ENCODE data around the gene KLHDC7A.

KLHDC7A gene

DNA sequence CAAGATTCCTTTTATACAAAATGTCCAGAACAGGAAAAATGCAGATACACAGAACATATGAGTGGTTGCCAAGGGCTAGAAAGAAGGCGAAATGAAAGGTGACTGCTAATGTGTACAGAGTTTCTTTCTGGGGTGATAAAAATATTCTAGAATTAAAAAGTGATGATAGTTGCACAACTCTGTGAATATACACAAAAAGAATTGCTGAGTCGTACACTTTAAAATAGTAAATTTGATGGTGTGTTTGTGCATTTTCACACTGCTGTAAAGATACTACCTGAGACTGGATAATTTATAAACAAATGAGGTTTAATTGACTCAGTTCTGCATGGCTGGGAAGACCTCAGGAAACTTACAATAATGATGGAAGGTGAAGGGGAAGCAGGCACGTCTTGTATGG is 23.9 kb downstream of the KLHDC7A start:
- Histone ChIP-seq H3K9ac (ENCODE audit: low read depth in 1 of 2, low read length in 2 of 2) (no peak overlapping the region), H3K4me3 (ENCODE audit: low read length in 2 of 2) (no peak overlapping the region), H3K27ac (ENCODE audit: low read depth in 2 of 2, low read length in 2 of 2) (no peak overlapping the region)

DNA sequence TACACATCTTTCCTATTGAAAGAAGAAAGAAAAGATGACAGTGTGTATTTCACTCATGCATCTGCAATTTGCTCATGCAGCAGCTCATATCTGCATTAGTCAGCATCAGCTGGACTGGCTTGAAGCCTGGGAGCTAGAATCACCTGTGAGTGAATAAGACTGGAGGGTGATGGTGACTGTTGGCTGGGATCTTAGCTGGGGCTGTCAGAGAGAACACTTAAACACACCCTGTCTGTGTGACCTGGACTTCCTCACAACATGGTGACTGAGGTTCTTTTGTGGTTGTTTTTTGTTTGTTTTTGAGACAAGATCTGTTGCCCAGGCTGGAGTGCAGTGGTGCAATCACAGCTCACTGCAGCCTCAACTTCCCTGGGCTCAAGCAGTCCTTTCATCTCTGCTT is 24.9 kb downstream of the KLHDC7A start:
- no peak overlapping the region for H3K4me3 ChIP-seq (ENCODE audit: low read length in 2 of 2)
- H3K9ac ChIP-seq (ENCODE audit: low read depth in 1 of 2, low read length in 2 of 2): no peak overlapping the region
- peaks cover 0 to 4% of the 10 kb centered on the region in 2 donors for H3K27me3 ChIP-seq (ENCODE audit: control insufficient read depth in 2 of 2, insufficient read depth in 2 of 2, low read length in 2 of 2)
- H3K27ac ChIP-seq (ENCODE audit: low read depth in 2 of 2, low read length in 2 of 2): no peak overlapping the region
- H3K4me1 ChIP-seq (ENCODE audit: control insufficient read depth in 2 of 2, insufficient read depth in 2 of 2, low read length in 2 of 2): no peaks in the 10 kb centered on the region
- no peaks in the 10 kb centered on the region for H3K36me3 ChIP-seq (ENCODE audit: control insufficient read depth in 2 of 2, insufficient read depth in 2 of 2, low read length in 2 of 2)
- no peaks in the 10 kb centered on the region for H3K9me3 ChIP-seq (ENCODE audit: control insufficient read depth in 2 of 2, low read length in 2 of 2)

More for the DNA sequence above, 23.9 kb downstream of the KLHDC7A start:
- Histone ChIP-seq H3K9me3 (ENCODE audit: control insufficient read depth in 2 of 2, low read length in 2 of 2) (no peaks in the 10 kb centered on the region), H3K27me3 (ENCODE audit: control insufficient read depth in 2 of 2, insufficient read depth in 2 of 2, low read length in 2 of 2) (peaks cover 0 to 5% of the 10 kb centered on the region in 2 donors), H3K36me3 (ENCODE audit: control insufficient read depth in 2 of 2, insufficient read depth in 2 of 2, low read length in 2 of 2) (no peaks in the 10 kb centered on the region), H3K4me1 (ENCODE audit: control insufficient read depth in 2 of 2, insufficient read depth in 2 of 2, low read length in 2 of 2) (no peaks in the 10 kb centered on the region)

DNA sequence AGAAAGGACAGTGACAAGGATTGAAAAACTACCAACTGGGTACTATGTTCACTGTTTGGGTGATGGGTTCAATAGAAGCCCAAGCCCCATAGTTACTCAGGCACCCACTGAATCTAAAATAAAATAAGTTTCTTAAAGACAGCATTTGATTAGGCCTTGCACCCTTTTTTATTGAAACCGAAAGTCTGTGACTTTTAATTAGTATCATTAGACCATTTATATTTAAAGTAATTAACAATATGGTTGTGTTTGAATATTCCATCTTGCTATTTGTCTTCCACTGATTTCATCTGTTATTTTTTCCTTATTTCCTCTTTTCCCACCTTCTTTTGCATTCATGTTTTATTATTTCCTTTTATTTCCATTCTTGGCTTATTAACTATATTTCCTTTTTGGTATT is 27.4 kb downstream of the KLHDC7A start:
- Histone ChIP-seq H3K9me3 (ENCODE audit: control insufficient read depth in 2 of 2, low read length in 2 of 2) (no peaks in the 10 kb centered on the region), H3K27me3 (ENCODE audit: control insufficient read depth in 2 of 2, insufficient read depth in 2 of 2, low read length in 2 of 2) (no peaks in the 10 kb centered on the region), H3K4me3 (ENCODE audit: low read length in 2 of 2) (no peak overlapping the region), H3K4me1 (ENCODE audit: control insufficient read depth in 2 of 2, insufficient read depth in 2 of 2, low read length in 2 of 2) (no peaks in the 10 kb centered on the region), H3K9ac (ENCODE audit: low read depth in 1 of 2, low read length in 2 of 2) (no peak overlapping the region), H3K27ac (ENCODE audit: low read depth in 2 of 2, low read length in 2 of 2) (no peak overlapping the region), H3K36me3 (ENCODE audit: control insufficient read depth in 2 of 2, insufficient read depth in 2 of 2, low read length in 2 of 2) (no peaks in the 10 kb centered on the region)

DNA sequence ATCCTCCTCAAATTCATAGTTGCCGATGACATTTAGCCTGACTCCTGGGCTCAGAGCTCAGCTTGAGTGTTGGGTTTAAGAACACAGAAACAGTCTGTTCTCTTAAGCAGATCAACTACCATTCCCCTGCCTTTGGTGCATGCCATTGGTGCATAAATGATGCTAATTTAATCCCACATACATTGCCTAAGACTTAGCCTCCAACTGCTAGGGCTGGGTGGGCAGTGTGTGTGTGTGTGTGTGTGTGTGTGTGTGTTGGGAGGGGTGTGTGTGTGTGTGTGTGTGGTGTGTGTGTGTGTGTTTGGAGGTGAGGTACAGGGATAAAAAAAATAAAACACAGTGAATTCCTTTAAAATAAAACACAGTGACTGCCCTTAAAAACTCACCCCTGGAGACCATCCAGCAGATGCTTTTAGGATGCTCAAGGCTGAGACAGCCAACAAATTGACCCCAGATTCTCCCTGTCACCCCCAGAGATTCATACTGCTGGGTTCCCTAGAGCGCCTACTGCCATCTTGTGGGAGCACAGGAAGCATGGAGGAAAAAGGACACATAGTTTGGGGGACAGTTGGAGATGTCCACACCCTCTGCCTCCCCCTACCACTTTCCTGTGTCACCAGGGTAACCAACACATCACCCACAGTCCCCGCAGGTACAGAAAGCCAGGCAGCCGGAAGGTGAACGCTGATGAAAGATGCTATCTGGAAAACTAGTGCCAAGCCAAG is 30.6 kb downstream of the KLHDC7A start:
- no peak overlapping the region for H3K4me3 ChIP-seq (ENCODE audit: low read length in 2 of 2)
- no peaks in the 10 kb centered on the region for H3K9me3 ChIP-seq (ENCODE audit: control insufficient read depth in 2 of 2, low read length in 2 of 2)
- no peaks in the 10 kb centered on the region for H3K4me1 ChIP-seq (ENCODE audit: control insufficient read depth in 2 of 2, insufficient read depth in 2 of 2, low read length in 2 of 2)
- no peak overlapping the region for H3K9ac ChIP-seq (ENCODE audit: low read depth in 1 of 2, low read length in 2 of 2)
- no peak overlapping the region for H3K27ac ChIP-seq (ENCODE audit: low read depth in 2 of 2, low read length in 2 of 2)
- H3K36me3 ChIP-seq (ENCODE audit: control insufficient read depth in 2 of 2, insufficient read depth in 2 of 2, low read length in 2 of 2): no peaks in the 10 kb centered on the region
- no peaks in the 10 kb centered on the region for H3K27me3 ChIP-seq (ENCODE audit: control insufficient read depth in 2 of 2, insufficient read depth in 2 of 2, low read length in 2 of 2)

DNA sequence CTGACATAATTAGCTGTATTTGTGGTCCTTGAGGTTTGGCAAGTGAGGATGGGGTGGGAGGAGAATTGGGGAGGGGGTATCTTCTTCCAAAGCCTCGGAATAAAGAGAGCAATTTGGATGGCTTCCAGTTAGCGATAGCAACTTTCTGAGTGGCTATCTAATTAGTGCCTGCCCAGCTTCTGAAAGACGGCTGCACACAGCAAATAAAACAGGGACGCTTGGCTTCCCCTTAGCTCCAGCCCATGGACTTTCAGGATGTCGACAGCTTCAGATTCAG is 31.1 kb downstream of the KLHDC7A start:
- Histone ChIP-seq H3K27me3 (ENCODE audit: control insufficient read depth in 2 of 2, insufficient read depth in 2 of 2, low read length in 2 of 2) (no peaks in the 10 kb centered on the region), H3K27ac (ENCODE audit: low read depth in 2 of 2, low read length in 2 of 2) (no peak overlapping the region), H3K4me3 (ENCODE audit: low read length in 2 of 2) (no peak overlapping the region), H3K9me3 (ENCODE audit: control insufficient read depth in 2 of 2, low read length in 2 of 2) (no peaks in the 10 kb centered on the region), H3K36me3 (ENCODE audit: control insufficient read depth in 2 of 2, insufficient read depth in 2 of 2, low read length in 2 of 2) (no peaks in the 10 kb centered on the region), H3K9ac (ENCODE audit: low read depth in 1 of 2, low read length in 2 of 2) (no peak overlapping the region), H3K4me1 (ENCODE audit: control insufficient read depth in 2 of 2, insufficient read depth in 2 of 2, low read length in 2 of 2) (no peaks in the 10 kb centered on the region)

DNA sequence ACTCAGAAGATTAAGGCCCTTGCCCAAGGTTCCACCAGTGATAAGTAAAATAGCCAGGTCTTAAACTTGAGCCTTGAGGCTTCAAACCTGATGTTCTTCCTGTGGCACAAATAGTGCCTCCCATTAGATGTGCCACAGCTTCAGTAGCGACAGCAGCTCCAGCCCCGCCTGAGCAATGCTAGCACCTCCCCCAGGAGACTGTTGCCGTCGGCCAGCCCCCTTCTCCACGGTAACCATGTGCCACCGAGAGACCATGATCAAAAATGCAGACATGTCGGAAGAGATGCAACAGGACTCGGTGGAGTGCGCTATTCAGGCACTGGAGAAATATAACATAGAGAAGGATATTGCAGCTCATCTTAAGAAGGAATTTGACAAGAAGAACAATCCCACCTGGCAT is 32.2 kb downstream of the KLHDC7A start:
- no peak overlapping the region for H3K9ac ChIP-seq (ENCODE audit: low read depth in 1 of 2, low read length in 2 of 2)
- H3K36me3 ChIP-seq (ENCODE audit: control insufficient read depth in 2 of 2, insufficient read depth in 2 of 2, low read length in 2 of 2): no peaks in the 10 kb centered on the region
- no peaks in the 10 kb centered on the region for H3K4me1 ChIP-seq (ENCODE audit: control insufficient read depth in 2 of 2, insufficient read depth in 2 of 2, low read length in 2 of 2)
- H3K4me3 ChIP-seq (ENCODE audit: low read length in 2 of 2): no peak overlapping the region
- no peak overlapping the region for H3K27ac ChIP-seq (ENCODE audit: low read depth in 2 of 2, low read length in 2 of 2)
- no peaks in the 10 kb centered on the region for H3K27me3 ChIP-seq (ENCODE audit: control insufficient read depth in 2 of 2, insufficient read depth in 2 of 2, low read length in 2 of 2)
- peaks cover 0 to 2% of the 10 kb centered on the region in 2 donors for H3K9me3 ChIP-seq (ENCODE audit: control insufficient read depth in 2 of 2, low read length in 2 of 2)

DNA sequence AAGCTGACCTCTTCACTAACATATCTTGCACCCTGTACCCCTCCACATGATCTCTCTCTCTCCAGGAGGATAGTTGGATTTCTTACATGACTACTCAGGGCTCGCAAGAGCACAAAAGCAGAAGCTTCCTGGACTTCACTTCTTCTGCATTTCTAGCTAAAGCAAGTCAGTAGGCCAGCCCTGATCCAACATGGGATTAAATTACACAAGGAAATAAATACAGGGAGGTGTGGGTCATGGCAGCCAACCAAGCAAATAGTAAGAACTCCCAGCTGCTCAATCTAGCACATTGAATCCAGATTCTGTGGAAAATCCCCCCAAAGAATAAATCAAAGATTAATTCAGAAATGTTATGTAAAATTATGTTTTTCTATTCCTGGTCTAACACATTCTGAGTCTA is 33.3 kb downstream of the KLHDC7A start:
- no peaks in the 10 kb centered on the region for H3K4me1 ChIP-seq (ENCODE audit: control insufficient read depth in 2 of 2, insufficient read depth in 2 of 2, low read length in 2 of 2)
- peaks cover 0 to 2% of the 10 kb centered on the region in 2 donors for H3K9me3 ChIP-seq (ENCODE audit: control insufficient read depth in 2 of 2, low read length in 2 of 2)
- no peak overlapping the region for H3K4me3 ChIP-seq (ENCODE audit: low read length in 2 of 2)
- no peak overlapping the region for H3K27ac ChIP-seq (ENCODE audit: low read depth in 2 of 2, low read length in 2 of 2)
- no peaks in the 10 kb centered on the region for H3K36me3 ChIP-seq (ENCODE audit: control insufficient read depth in 2 of 2, insufficient read depth in 2 of 2, low read length in 2 of 2)
- H3K27me3 ChIP-seq (ENCODE audit: control insufficient read depth in 2 of 2, insufficient read depth in 2 of 2, low read length in 2 of 2): no peaks in the 10 kb centered on the region
- no peak overlapping the region for H3K9ac ChIP-seq (ENCODE audit: low read depth in 1 of 2, low read length in 2 of 2)

DNA sequence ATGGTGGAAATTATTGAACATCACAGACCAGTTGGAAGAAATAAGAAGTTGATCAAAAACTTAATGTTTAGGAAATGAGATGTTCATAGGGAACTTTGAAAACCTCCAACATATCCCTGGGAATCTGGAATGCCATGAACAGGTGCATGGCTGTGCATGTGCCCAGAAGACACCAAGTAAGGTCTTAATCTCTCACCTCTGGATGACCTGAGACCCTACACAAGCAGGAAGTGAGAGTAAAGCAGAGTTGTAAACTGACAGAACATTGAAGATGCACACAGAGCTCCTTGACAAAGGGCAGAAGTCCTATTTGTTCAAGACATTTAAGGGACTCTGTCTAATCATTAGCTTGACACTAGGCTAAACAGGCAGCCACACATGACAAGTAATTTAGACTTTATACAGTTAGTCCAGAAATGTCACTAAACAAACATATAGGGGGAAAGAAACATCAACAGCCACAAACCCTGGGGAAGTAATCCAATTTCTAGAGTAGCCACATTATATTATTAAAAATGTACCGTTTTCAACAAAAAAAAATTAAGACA is 34.5 kb downstream of the KLHDC7A start:
- H3K9ac ChIP-seq (ENCODE audit: low read depth in 1 of 2, low read length in 2 of 2): no peak overlapping the region
- H3K4me1 ChIP-seq (ENCODE audit: control insufficient read depth in 2 of 2, insufficient read depth in 2 of 2, low read length in 2 of 2): no peaks in the 10 kb centered on the region
- peaks cover 0 to 2% of the 10 kb centered on the region in 2 donors for H3K9me3 ChIP-seq (ENCODE audit: control insufficient read depth in 2 of 2, low read length in 2 of 2)
- no peak overlapping the region for H3K4me3 ChIP-seq (ENCODE audit: low read length in 2 of 2)
- H3K27me3 ChIP-seq (ENCODE audit: control insufficient read depth in 2 of 2, insufficient read depth in 2 of 2, low read length in 2 of 2): no peaks in the 10 kb centered on the region
- H3K36me3 ChIP-seq (ENCODE audit: control insufficient read depth in 2 of 2, insufficient read depth in 2 of 2, low read length in 2 of 2): no peaks in the 10 kb centered on the region
- H3K27ac ChIP-seq (ENCODE audit: low read depth in 2 of 2, low read length in 2 of 2): no peak overlapping the region

DNA sequence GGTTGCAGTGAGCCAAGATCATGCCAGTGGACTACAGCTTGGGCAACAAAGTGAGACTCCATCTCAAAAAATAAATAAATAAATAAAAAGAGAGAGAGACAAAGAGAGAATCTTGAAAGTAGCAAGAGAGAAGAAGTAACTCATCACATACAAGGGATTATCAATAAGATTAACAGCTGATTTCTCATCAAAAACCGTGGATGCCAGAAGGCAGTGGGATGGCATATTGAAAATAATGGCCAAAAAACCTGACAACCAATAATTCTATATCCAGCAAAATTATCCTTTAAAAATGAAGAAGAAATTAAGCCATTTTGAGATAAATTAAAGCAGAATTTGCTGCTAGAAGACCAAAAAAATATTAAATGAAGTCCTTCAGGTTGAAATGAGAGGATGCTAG is 35.7 kb downstream of the KLHDC7A start:
- Histone ChIP-seq H3K9ac (ENCODE audit: low read depth in 1 of 2, low read length in 2 of 2) (no peak overlapping the region), H3K4me1 (ENCODE audit: control insufficient read depth in 2 of 2, insufficient read depth in 2 of 2, low read length in 2 of 2) (no peaks in the 10 kb centered on the region), H3K9me3 (ENCODE audit: control insufficient read depth in 2 of 2, low read length in 2 of 2) (peaks cover 0 to 2% of the 10 kb centered on the region in 2 donors), H3K36me3 (ENCODE audit: control insufficient read depth in 2 of 2, insufficient read depth in 2 of 2, low read length in 2 of 2) (no peaks in the 10 kb centered on the region), H3K27me3 (ENCODE audit: control insufficient read depth in 2 of 2, insufficient read depth in 2 of 2, low read length in 2 of 2) (no peaks in the 10 kb centered on the region), H3K27ac (ENCODE audit: low read depth in 2 of 2, low read length in 2 of 2) (no peak overlapping the region), H3K4me3 (ENCODE audit: low read length in 2 of 2) (no peak overlapping the region)

DNA sequence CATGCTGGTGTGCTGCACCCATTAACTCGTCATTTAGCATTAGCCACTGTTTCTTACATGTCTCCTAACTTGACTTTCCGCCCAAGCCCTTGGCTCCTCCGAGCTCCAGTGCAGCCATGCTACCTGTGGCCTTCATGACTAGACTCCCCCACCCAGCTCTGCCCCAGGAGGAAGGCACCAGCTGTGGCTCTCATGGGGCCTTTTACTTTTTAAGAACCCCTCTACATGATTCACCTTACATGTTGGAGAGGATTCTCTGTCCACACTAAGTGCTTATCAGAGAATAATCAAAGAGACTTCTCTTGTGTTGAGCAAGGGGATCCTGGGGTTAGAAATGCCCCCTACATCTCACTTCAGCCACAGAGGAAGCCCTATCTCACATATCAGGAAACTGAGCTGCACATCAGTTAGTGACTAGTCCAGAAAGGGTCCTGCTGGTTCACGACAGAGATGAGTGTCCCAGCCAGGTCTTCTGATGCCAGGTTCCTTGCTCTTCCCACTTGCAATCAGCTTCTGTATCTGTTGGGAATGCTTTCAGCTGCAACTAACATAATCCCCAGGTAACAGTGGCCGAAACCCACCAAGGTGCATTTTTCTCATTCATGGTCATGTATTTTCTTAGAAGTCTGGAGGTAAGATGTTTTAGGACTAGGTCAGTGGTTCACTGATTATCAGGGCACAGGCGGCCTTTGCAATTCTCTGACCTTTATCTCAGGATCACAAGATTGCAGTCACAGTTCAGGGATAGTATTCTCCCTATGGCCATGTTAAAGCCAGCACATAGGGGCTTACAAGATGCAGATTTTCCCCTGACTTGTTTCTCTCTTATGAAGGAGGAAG is 45.9 kb downstream of the KLHDC7A start:
- peaks cover 0 to 3% of the 10 kb centered on the region in 2 donors for H3K27me3 ChIP-seq (ENCODE audit: control insufficient read depth in 2 of 2, insufficient read depth in 2 of 2, low read length in 2 of 2)
- peaks cover 0 to 7% of the 10 kb centered on the region in 2 donors for H3K4me1 ChIP-seq (ENCODE audit: control insufficient read depth in 2 of 2, insufficient read depth in 2 of 2, low read length in 2 of 2)
- H3K9me3 ChIP-seq (ENCODE audit: control insufficient read depth in 2 of 2, low read length in 2 of 2): no peaks in the 10 kb centered on the region
- no peak overlapping the region for H3K9ac ChIP-seq (ENCODE audit: low read depth in 1 of 2, low read length in 2 of 2)
- no peaks in the 10 kb centered on the region for H3K36me3 ChIP-seq (ENCODE audit: control insufficient read depth in 2 of 2, insufficient read depth in 2 of 2, low read length in 2 of 2)
- no peak overlapping the region for H3K27ac ChIP-seq (ENCODE audit: low read depth in 2 of 2, low read length in 2 of 2)
- H3K4me3 ChIP-seq (ENCODE audit: low read length in 2 of 2): no peak overlapping the region
